HEK293T (cell line): Measurements from ENCODE around the gene PLXDC1.

ENCODE experiments used
- FOXA1 ChIP-seq: fragments of 450-650 bp; IDR thresholded peaks from 2 replicates; pipeline ENCODE4 v1.6.1; 2016; ENCODE audit warnings: mild to moderate bottlenecking
- FOXM1 ChIP-seq: fragments of 450-650 bp; IDR thresholded peaks from 2 replicates; pipeline ENCODE4 v1.6.1; 2017; ENCODE audit warnings: mild to moderate bottlenecking, borderline replicate concordance
- L3MBTL2 ChIP-seq: fragments of 450-650 bp; conservative IDR thresholded peaks from 2 replicates; pipeline ENCODE4 v1.6.1; 2016; ENCODE audit warnings: mild to moderate bottlenecking

GRCh38 chr17:39115135-39115534, 36.3 kb downstream of the PLXDC1 start:
- TF ChIP-seq L3MBTL2, result no peak
- TF ChIP-seq FOXA1, result no peak
- no peak for TF ChIP-seq FOXM1
